ENCODE results near the gene RNF5. TPM values are rescaled to one million over a fixed set of nuclear protein-coding genes. Genes with fewer than 3 reads are reported as not detected.
"Not testable (repeated sequence)": the region's sequence is repeated elsewhere in the genome, so short reads cannot be mapped to it uniquely, and the experiment has no call there.

Gene RNF5
- total and polyA plus RNA-seq, 10 of the 15 experiments (the other 5 are each of a cell fraction or from before 2014, with no cell fraction given) = 31.4 to 114 (median 62.8) TPM

DNA sequence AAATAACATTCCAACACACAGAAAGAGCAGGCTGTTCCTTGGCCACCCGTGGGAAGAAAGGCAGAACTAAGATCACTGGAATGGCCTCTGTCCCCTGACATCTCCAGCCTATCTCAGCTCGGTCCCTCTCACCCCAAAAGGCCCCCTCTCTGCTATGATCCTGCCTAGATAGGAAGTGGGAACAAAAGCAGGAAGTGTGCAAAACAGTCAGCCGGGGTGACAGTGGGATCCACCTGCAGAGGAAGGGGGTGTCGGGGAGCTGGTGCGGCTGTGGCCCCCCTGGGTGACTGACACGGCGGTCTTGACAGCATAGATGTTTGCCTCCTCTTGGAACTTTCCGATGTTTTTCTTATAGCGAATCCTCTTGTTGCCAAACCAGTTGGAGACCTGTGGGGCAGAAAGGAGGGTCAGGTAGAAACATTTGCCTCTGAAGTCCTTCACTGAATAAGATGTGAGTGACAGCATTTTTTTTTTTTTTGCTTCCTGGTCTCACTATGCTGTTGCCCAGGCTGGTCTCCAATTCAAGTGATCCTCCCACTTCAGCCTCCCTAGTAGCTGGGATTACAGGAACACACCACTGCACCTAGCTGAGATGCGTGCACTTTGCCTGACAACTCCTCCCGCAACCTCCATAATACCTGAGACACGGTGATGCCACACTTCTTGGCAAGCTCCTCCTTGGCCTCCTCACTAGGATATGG, 9.0 kb downstream of the RNF5 start:
- H3K9me3 ChIP-seq (replicated peaks; ENCODE audit: control insufficient read depth, insufficient read depth, low read length) = no peaks in the 10 kb centered on the region
- H3K36me3 ChIP-seq (ENCODE audit: control insufficient read depth in 2 of 2, insufficient read depth in 2 of 2, low read length in 1 of 2) = peaks cover 4 to 9% of the 10 kb centered on the region in 2 experiments; a peak in 3 of 4 replicates
- FAIRE-seq = no peak
- ChIA-PET CTCF (interaction anchor here (1.2 kb wide), 1 partner anchor 8 kb away, joined by 3 read pairs; no protein-coding TSS in a partner anchor), SMC1A (ENCODE audit: uncharacterized antibody, unreplicated experiment) (interaction anchor here (1.0 kb wide), 1 partner anchor 9 kb away, joined by 3 read pairs; no protein-coding TSS in a partner anchor), POLR2A (interaction anchor here (7.0 kb wide), 1 partner anchor 9 kb away, joined by 123 read pairs; the partner anchor contains the start of genes AGPAT1 and RNF5), RAD21 (ENCODE audit: unreplicated experiment) (no interaction called here)
- 71% methylated on average over 12 of the region's 12 CpGs for WGBS (ENCODE audit: insufficient coverage, insufficient replicate concordance, low lambda C conversion rate, missing lambda C conversion rate)
- no peak overlapping the region for H2AFZ ChIP-seq (ENCODE audit: control insufficient read depth, low read depth, low read length)
- H3K9ac ChIP-seq (ENCODE audit: control insufficient read depth, insufficient read depth, low read length) = no peak overlapping the region
- in situ Hi-C loops (cut with MboI) = no loop called here
- intact Hi-C loops (cut with micrococcal nuclease; ENCODE audit: unreplicated experiment) = no loop called here
- H3K27me3 ChIP-seq (replicated peaks in 1 of 2; ENCODE audit: control insufficient read depth in 2 of 2, insufficient read depth in 2 of 2, low read length in 1 of 2) = no peaks in the 10 kb centered on the region
- TF ChIP-seq PML (IDR thresholded peaks at IDR 0.05; ENCODE audit: low read length) (no peak), BACH1 (IDR thresholded peaks at IDR 0.05; ENCODE audit: borderline replicate concordance) (0 out of 2 replicates have a peak, but pooled peaks have one; percentile 17), SPI1 (IDR thresholded peaks at IDR 0.05; ENCODE audit: borderline replicate concordance, insufficient read depth, low read depth, low read length) (peak; percentile 77), POLR2AphosphoS5 (IDR thresholded peaks at IDR 0.05; ENCODE audit: low read length) (0 out of 2 replicates have a peak, but pooled peaks have one; percentile 21), GABPA (IDR thresholded peaks at IDR 0.05; ENCODE audit: low read depth) (no peak), SP1 (IDR thresholded peaks at IDR 0.05; ENCODE audit: low read depth, low read length) (no peak)
- TF ChIP-seq, protein P1, sequence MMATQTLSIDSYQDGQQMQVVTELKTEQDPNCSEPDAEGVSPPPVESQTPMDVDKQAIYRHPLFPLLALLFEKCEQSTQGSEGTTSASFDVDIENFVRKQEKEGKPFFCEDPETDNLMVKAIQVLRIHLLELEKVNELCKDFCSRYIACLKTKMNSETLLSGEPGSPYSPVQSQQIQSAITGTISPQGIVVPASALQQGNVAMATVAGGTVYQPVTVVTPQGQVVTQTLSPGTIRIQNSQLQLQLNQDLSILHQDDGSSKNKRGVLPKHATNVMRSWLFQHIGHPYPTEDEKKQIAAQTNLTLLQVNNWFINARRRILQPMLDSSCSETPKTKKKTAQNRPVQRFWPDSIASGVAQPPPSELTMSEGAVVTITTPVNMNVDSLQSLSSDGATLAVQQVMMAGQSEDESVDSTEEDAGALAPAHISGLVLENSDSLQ (IDR thresholded peaks at IDR 0.05) = peak; percentile 68
- H4K20me1 ChIP-seq (ENCODE audit: control insufficient read depth, insufficient read depth) = no peaks in the 10 kb centered on the region
- no TSS peak for BruUV-seq (replicated peaks)
- 0 out of 2 replicates have a peak overlapping the region, but pooled peaks have one; percentile 90 for H3K4me3 ChIP-seq
- no peak for ATAC-seq
- H3K79me2 ChIP-seq (ENCODE audit: control insufficient read depth, insufficient read depth, low read length) = peaks cover 46% of the 10 kb centered on the region
- peak overlapping the region; percentile 66 for H3K4me2 ChIP-seq (ENCODE audit: control insufficient read depth, insufficient read depth)
- DNase-seq (ENCODE audit: low read depth, low spot score) = no peak
- H3K27ac ChIP-seq (ENCODE audit: control insufficient read depth, insufficient read depth) = peak overlapping the region; percentile 42
- H3K4me1 ChIP-seq (ENCODE audit: control insufficient read depth, insufficient read depth, low read length) = peaks cover 23% of the 10 kb centered on the region

DNA sequence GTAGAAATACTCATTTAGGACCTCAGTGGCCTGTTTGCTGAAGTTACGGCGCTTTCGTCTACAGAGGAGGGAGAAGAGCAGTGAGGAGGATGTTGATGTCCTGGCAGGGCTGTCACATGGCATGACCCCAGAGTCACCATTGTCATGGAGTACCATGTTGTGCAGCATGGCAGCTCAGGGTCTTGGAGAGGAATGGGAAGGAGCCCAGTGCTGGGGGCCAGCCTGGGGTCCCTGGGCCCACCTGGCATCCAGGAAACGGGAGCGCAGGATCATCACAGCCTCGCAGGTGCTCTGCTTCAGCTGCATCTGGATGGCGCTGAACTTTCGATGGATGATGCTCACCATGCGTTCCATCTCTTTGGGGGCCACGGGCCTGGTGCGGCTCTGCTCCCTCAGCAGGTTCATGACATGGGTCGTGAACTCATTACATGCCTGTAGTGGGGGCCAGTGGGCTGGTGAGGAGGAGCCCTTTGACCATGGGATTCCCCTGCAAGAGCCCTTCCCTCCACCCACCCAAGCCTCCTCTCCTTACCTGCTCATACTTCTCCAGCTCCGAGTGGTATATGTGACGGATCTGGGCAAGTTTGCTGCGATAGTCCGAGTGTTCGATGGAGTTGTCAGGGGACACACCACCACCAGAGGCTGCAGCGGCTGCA, 9.6 kb downstream of the RNF5 start:
- H3K9ac ChIP-seq (ENCODE audit: control insufficient read depth, insufficient read depth, low read length); DNase-seq (ENCODE audit: low read depth, low spot score); H3K36me3 ChIP-seq (ENCODE audit: control insufficient read depth in 2 of 2, insufficient read depth in 2 of 2, low read length in 1 of 2); in situ Hi-C loops (cut with MboI); H3K27ac ChIP-seq (ENCODE audit: control insufficient read depth, insufficient read depth); ATAC-seq; FAIRE-seq; H3K27me3 ChIP-seq (replicated peaks in 1 of 2; ENCODE audit: control insufficient read depth in 2 of 2, insufficient read depth in 2 of 2, low read length in 1 of 2); H4K20me1 ChIP-seq (ENCODE audit: control insufficient read depth, insufficient read depth); H3K9me3 ChIP-seq (replicated peaks; ENCODE audit: control insufficient read depth, insufficient read depth, low read length); RAD21 ChIA-PET (ENCODE audit: unreplicated experiment); intact Hi-C loops (cut with micrococcal nuclease; ENCODE audit: unreplicated experiment); H2AFZ ChIP-seq (ENCODE audit: control insufficient read depth, low read depth, low read length); BruUV-seq (replicated peaks): not testable (repeated sequence)
- peak overlapping the region; percentile 93 for H3K4me2 ChIP-seq (ENCODE audit: control insufficient read depth, insufficient read depth)
- peak overlapping the region; percentile 90; the same call in 1 of the 2 replicates for H3K4me3 ChIP-seq
- H3K4me1 ChIP-seq (ENCODE audit: control insufficient read depth, insufficient read depth, low read length) = peaks cover 23% of the 10 kb centered on the region
- WGBS (ENCODE audit: insufficient coverage, insufficient replicate concordance, low lambda C conversion rate, missing lambda C conversion rate) = 99% methylated on average over 17 of the region's 18 CpGs
- ChIA-PET POLR2A (interaction anchor here (0.9 to 7.0 kb wide), 2 partner anchors 9 to 81 kb away, joined by 3 to 123 read pairs; partner anchors contain the start of genes AGPAT1 and RNF5), SMC1A (ENCODE audit: uncharacterized antibody, unreplicated experiment) (interaction anchor here (0.6 to 1.6 kb wide), 3 partner anchors 8 to 1136 kb away, joined by 3 to 6 read pairs (median 3); no protein-coding TSS in a partner anchor), CTCF (interaction anchor here (0.9 to 1.2 kb wide), 2 partner anchors 8 to 272 kb away, joined by 3 to 5 read pairs; no protein-coding TSS in a partner anchor)
- peaks cover 53% of the 10 kb centered on the region for H3K79me2 ChIP-seq (ENCODE audit: control insufficient read depth, insufficient read depth, low read length)

Measured in GM12878 (cell line).